Trophoblast cell (in vitro differentiated cells and primary cell): Measurements from ENCODE around the gene SMIM45.

Experiments
- DNase-seq, 2 donors: peaks; one replicate each; pipeline ENCODE4 v3.0.0-alpha.2; 2016
- H2AFZ ChIP-seq: 2 replicates; pipeline ENCODE4 v1.6.1; 2013; ENCODE audit warnings: low read length, moderate library complexity, mild to moderate bottlenecking; ENCODE audit not compliant: insufficient read depth, poor library complexity
- H2AK5ac ChIP-seq: 2 replicates; pipeline ENCODE4 v1.6.1; 2013; ENCODE audit warnings: mild to moderate bottlenecking, low read length
- H2BK120ac ChIP-seq: 2 replicates; pipeline ENCODE4 v1.6.1; 2013; ENCODE audit warnings: low read length, mild to moderate bottlenecking, moderate library complexity; ENCODE audit not compliant: insufficient read depth, poor library complexity
- H2BK12ac ChIP-seq: 2 replicates; pipeline ENCODE4 v1.6.1; 2013; ENCODE audit warnings: mild to moderate bottlenecking, low read length, moderate library complexity
- H2BK5ac ChIP-seq: 2 replicates; pipeline ENCODE4 v1.6.1; 2013; ENCODE audit warnings: low read length, low read depth, moderate library complexity, mild to moderate bottlenecking; ENCODE audit not compliant: poor library complexity
- H3K14ac ChIP-seq: 2 replicates; pipeline ENCODE4 v1.6.1; 2013; ENCODE audit warnings: mild to moderate bottlenecking, low read length
- H3K18ac ChIP-seq: 2 replicates; pipeline ENCODE4 v1.6.1; 2013; ENCODE audit warnings: mild to moderate bottlenecking, low read length
- H3K23ac ChIP-seq: 2 replicates; pipeline ENCODE4 v1.6.1; 2013; ENCODE audit warnings: low read length
- H3K27ac ChIP-seq: 2 replicates; pipeline ENCODE4 v1.5.1; 2013; ENCODE audit warnings: low read depth, mild to moderate bottlenecking, inconsistent platforms, low read length, moderate library complexity
- H3K27me3 ChIP-seq: 2 replicates; pipeline ENCODE4 v1.6.1; 2013; ENCODE audit warnings: inconsistent platforms, mild to moderate bottlenecking, low read length, moderate library complexity; ENCODE audit not compliant: insufficient read depth
- H3K36me3 ChIP-seq, 2 experiments: 1 replicate in 1 of 2; 2 replicates in 1 of 2; pipeline ENCODE4 v1.6.1; 2013; ENCODE audit warnings: low read length in 2 of 2, mild to moderate bottlenecking in 2 of 2, moderate library complexity in 1 of 2; ENCODE audit not compliant: insufficient read depth in 2 of 2, control insufficient read depth in 1 of 2
- H3K4ac ChIP-seq: 2 replicates; pipeline ENCODE4 v1.6.1; 2013; ENCODE audit warnings: low read depth, mild to moderate bottlenecking, low read length, moderate library complexity
- H3K4me1 ChIP-seq, 2 experiments: 1 replicate in 1 of 2; 2 replicates in 1 of 2; pipeline ENCODE4 v1.6.1; 2013; ENCODE audit warnings: low read length in 2 of 2, mild to moderate bottlenecking in 2 of 2, moderate library complexity in 1 of 2; ENCODE audit not compliant: insufficient read depth in 2 of 2, control insufficient read depth in 1 of 2
- H3K4me2 ChIP-seq: 2 replicates; pipeline ENCODE4 v1.6.1; 2013; ENCODE audit warnings: inconsistent platforms, mild to moderate bottlenecking, low read length, moderate library complexity
- H3K4me3 ChIP-seq: 2 replicates; pipeline ENCODE4 v1.5.1; 2013; ENCODE audit warnings: mild to moderate bottlenecking, low read depth, low read length, inconsistent platforms
- H3K79me1 ChIP-seq: one replicate; pipeline ENCODE4 v1.6.1; 2013; ENCODE audit warnings: low read length
- H3K79me2 ChIP-seq: 2 replicates; pipeline ENCODE4 v1.6.1; 2013; ENCODE audit warnings: low read length, mild to moderate bottlenecking; ENCODE audit not compliant: control insufficient read depth, insufficient read depth, poor library complexity
- H3K9ac ChIP-seq: 2 replicates; pipeline ENCODE4 v1.6.1; 2013; ENCODE audit warnings: mild to moderate bottlenecking, low read length
- H3K9me3 ChIP-seq: 2 replicates; pipeline ENCODE4 v1.6.1; 2013; ENCODE audit warnings: low read depth, mild to moderate bottlenecking, control low read depth, inconsistent platforms, low read length; ENCODE audit not compliant: insufficient read depth
- H4K12ac ChIP-seq: 2 replicates; pipeline ENCODE4 v1.6.1; 2013; ENCODE audit warnings: low read depth, mild to moderate bottlenecking, low read length, moderate library complexity
- H4K8ac ChIP-seq: 2 replicates; pipeline ENCODE4 v1.6.1; 2013; ENCODE audit warnings: low read depth, mild to moderate bottlenecking, low read length, moderate library complexity
- H4K91ac ChIP-seq: one replicate; pipeline ENCODE4 v1.6.1; 2013; ENCODE audit warnings: low read depth, mild to moderate bottlenecking, low read length, moderate library complexity
- WGBS: extraction: QIAGEN DNeasy Blood & Tissue Kit; methylation state at CpG from one replicate; pipeline ENCODE4 v1.1.7; 2013; ENCODE audit warnings: missing lambda C conversion rate; ENCODE audit not compliant: insufficient read length, insufficient coverage; ENCODE audit errors: extremely low coverage; 5-methylcytosine and 5-hydroxymethylcytosine counted together

The SMIM45 gene

DNA sequence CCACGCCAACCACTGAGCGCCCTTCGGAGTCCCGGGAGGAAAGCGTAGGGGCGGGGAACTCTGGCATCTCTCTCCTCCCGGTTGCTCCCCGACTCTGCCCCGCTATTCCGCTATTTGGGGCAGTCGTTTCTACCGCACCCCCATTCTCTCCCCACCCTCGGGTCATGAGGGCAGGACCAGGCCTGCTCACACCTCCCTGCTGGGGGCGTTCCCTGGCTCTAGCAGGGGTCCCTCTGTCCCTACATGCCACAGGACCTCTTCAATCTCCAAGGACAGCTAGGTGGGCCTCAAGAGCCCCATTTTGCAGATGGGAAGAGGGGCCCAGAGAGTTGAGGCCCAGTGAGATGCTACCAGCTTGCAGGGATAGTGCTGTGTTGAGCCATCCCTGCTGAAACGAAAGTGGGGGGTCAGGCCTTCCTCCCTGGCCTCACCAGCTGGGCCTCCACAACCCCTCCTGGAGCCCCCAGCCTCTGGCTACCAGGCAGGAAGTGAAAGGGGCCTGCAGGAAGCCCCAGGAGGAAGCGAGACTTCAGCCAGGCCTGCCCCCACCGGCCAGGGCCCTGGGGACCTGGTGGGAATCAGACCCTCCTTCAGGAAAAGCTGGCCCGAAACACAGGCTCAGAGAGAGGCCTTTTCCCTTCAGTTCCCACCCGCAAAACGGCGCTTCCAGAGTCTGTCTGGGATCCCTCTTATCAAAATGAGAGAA is 31.5 kb upstream of the SMIM45 start:
- Histone ChIP-seq H3K27ac (no peak overlapping the region), H2AK5ac (no peak overlapping the region), H3K79me2 (no peaks in the 10 kb centered on the region), H3K36me3 (no peaks in the 10 kb centered on the region), H3K9ac (no peak overlapping the region), H4K8ac (no peak overlapping the region), H3K27me3 (peaks cover 32% of the 10 kb centered on the region), H2BK120ac (no peak overlapping the region), H3K4ac (no peak overlapping the region), H2BK12ac (no peak overlapping the region), H4K12ac (no peak overlapping the region), H3K23ac (no peak overlapping the region), H3K9me3 (peaks cover under 1% of the 10 kb centered on the region), H3K14ac (no peak overlapping the region), H4K91ac (no peak overlapping the region), H2AFZ (no peak overlapping the region), H3K79me1 (no peaks in the 10 kb centered on the region), H2BK5ac (no peak overlapping the region), H3K18ac (no peak overlapping the region), H3K4me3 (no peak overlapping the region), H3K4me1 (peaks cover 7% of the 10 kb centered on the region in 2 experiments), H3K4me2 (peak overlapping the region; percentile 21)
- no CpG with 5 or more reads among the region's 21 CpGs for WGBS
- no peak for DNase-seq

DNA sequence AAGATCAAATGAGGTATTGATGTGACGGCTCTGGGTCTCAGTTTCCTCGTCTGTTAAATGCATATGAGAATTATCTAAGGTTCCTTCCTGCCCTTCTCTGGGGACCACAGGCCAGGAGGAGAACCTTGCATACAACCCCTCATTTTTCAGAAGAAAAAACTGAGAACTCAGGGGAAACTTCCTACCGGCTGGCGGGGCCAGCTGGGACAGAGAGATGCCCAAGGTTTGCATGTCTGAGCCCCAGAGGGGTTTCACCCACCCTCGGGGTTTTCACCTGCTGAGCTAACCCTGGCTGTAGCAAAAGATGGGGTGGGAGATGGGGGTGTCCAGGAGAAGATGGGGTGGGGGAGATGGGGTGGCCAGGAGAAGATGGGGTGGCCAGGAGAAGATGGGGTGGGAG is 29.6 kb upstream of the SMIM45 start:
- Histone ChIP-seq H3K4me3 (no peak overlapping the region), H3K14ac (no peak overlapping the region), H4K12ac (no peak overlapping the region), H4K91ac (no peak overlapping the region), H3K9me3 (peaks cover 2% of the 10 kb centered on the region), H3K4me2 (no peak overlapping the region), H3K27ac (no peak overlapping the region), H3K9ac (no peak overlapping the region), H3K36me3 (no peaks in the 10 kb centered on the region), H3K4me1 (peaks cover 9 to 13% of the 10 kb centered on the region in 2 experiments), H3K27me3 (peaks cover 28% of the 10 kb centered on the region), H2BK5ac (no peak overlapping the region), H3K4ac (no peak overlapping the region), H3K23ac (no peak overlapping the region), H2BK12ac (no peak overlapping the region), H3K18ac (no peak overlapping the region), H2AK5ac (no peak overlapping the region), H3K79me1 (peaks cover 3% of the 10 kb centered on the region), H3K79me2 (peaks cover 2% of the 10 kb centered on the region), H4K8ac (no peak overlapping the region), H2AFZ (no peak overlapping the region), H2BK120ac (no peak overlapping the region)
- no peak for DNase-seq
- no CpG with 5 or more reads among the region's 5 CpGs for WGBS

DNA sequence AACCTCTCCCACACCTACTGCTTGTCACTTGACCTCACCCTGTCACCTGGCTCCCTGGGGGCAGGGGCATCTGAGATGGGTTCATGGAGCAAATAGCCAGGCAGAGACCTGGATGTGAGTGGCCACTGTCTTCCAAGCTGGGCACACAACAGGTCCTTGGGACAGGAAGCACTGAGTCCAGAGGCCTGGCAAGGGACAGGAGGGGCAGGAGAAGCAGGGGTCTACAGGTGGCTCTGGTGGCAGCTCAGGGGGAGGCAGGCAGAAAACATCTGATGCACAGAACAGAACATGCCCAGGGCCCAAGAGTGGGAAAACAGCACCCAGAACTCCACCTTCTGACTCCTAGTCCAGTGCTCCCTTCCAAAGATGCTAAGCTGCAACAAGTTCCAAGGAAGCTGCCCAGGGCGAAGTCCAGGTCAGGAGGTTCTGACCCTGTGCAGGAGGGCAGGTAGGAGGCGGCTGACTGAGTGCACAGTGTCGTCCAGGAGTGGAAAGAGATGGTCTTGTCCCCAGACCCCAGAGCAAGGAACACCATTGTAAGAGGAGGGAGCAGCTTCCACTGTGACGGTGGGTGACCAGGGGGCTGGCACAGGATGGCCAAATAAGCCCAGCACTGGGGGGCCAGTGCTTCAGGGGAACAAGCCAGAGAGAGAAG is 28.9 kb upstream of the SMIM45 start:
- WGBS: no CpG with 5 or more reads among the region's 4 CpGs
- Histone ChIP-seq H3K4me2 (no peak overlapping the region), H2AK5ac (no peak overlapping the region)

DNA sequence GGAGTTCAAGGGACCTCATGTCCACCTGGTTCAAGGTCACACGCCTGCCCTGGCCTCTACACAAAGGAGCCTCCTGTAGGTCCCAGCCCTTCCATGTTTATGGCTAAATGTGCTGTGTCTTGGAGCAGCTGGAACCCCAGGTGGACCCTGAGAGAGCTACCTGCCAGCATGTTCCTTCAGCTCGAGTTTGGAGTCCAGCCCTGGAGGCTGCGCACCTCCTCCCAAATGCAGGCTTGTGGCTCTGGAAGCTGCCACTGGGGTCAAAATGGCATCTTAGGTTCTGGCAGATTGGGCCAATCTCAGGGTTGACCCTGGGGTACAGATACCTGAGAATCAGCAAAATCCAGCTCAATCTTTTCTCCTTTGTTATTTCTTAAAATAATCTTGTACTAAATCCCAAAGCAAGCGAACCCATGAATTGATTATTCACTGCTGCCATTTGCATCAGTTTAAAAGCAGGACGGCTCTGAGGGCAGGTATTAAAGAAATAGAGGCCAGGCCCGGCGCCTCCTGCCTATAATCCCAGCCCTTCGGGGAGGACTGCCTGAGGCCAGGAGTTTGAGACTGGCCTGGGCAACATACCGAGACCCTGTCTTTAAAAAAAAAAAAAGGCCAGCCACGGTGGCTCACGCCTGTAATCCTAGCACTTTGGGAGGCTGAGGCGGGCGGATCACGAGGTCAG is 28.2 kb upstream of the SMIM45 start:
- Histone ChIP-seq H3K4me3 (no peak overlapping the region), H4K91ac (no peak overlapping the region), H3K4me2 (no peak overlapping the region), H3K27me3 (peaks cover 20% of the 10 kb centered on the region), H3K27ac (no peak overlapping the region), H2BK120ac (no peak overlapping the region), H3K79me1 (peaks cover 3% of the 10 kb centered on the region), H2BK12ac (no peak overlapping the region), H3K23ac (no peak overlapping the region), H3K4ac (no peak overlapping the region), H4K8ac (no peak overlapping the region), H4K12ac (no peak overlapping the region), H3K36me3 (no peaks in the 10 kb centered on the region), H3K9ac (no peak overlapping the region), H3K4me1 (peaks cover 9 to 13% of the 10 kb centered on the region in 2 experiments), H2BK5ac (no peak overlapping the region), H3K79me2 (peaks cover 2% of the 10 kb centered on the region), H3K18ac (no peak overlapping the region), H2AK5ac (no peak overlapping the region), H3K14ac (no peak overlapping the region), H3K9me3 (peaks cover 2% of the 10 kb centered on the region), H2AFZ (no peak overlapping the region)
- no peak for DNase-seq
- no CpG with 5 or more reads among the region's 14 CpGs for WGBS

More for the DNA sequence above, 28.9 kb upstream of the SMIM45 start:
- Histone ChIP-seq H2AFZ (no peak overlapping the region), H2BK12ac (no peak overlapping the region), H2BK5ac (no peak overlapping the region), H3K79me2 (peaks cover 2% of the 10 kb centered on the region), H3K23ac (no peak overlapping the region), H3K18ac (no peak overlapping the region), H4K8ac (no peak overlapping the region), H3K14ac (no peak overlapping the region), H3K79me1 (peaks cover 3% of the 10 kb centered on the region), H3K9me3 (peaks cover 2% of the 10 kb centered on the region), H3K9ac (no peak overlapping the region), H3K27ac (no peak overlapping the region), H3K4me3 (no peak overlapping the region), H4K12ac (no peak overlapping the region), H3K4me1 (peaks cover 9 to 13% of the 10 kb centered on the region in 2 experiments), H2BK120ac (no peak overlapping the region), H3K27me3 (peaks cover 23% of the 10 kb centered on the region), H4K91ac (no peak overlapping the region), H3K36me3 (no peaks in the 10 kb centered on the region), H3K4ac (no peak overlapping the region)
- DNase-seq: no peak
